ENCODE measurements around the gene WDR17. TPM values are rescaled to one million over a fixed set of nuclear protein-coding genes. Genes with fewer than 3 reads are reported as not detected.

Gene WDR17
- total RNA-seq: 1 to 10 TPM; 4.9 to 7.5 TPM
- 1 to 10 TPM in 1 of 2 donors, under 1 TPM in 1; 0.81 to 1.4 TPM for polyA plus RNA-seq
- long read RNA-seq, donor 1: 0 reads
- long read RNA-seq, donor 2: 0 reads
- long read RNA-seq, donor 3: 0 reads
- long read RNA-seq, donor 4: 0 reads
- long read RNA-seq, donor 5: 0 reads

- peak within 1 kb of the TSS in 1 of 2 donors; percentile 84 for H3K9ac ChIP-seq (ENCODE audit: insufficient read depth in 1 of 2, low read length in 2 of 2)
- H3K4me3 ChIP-seq: peak within 1 kb of the TSS; percentile 40
- TF ChIP-seq, protein P1, sequence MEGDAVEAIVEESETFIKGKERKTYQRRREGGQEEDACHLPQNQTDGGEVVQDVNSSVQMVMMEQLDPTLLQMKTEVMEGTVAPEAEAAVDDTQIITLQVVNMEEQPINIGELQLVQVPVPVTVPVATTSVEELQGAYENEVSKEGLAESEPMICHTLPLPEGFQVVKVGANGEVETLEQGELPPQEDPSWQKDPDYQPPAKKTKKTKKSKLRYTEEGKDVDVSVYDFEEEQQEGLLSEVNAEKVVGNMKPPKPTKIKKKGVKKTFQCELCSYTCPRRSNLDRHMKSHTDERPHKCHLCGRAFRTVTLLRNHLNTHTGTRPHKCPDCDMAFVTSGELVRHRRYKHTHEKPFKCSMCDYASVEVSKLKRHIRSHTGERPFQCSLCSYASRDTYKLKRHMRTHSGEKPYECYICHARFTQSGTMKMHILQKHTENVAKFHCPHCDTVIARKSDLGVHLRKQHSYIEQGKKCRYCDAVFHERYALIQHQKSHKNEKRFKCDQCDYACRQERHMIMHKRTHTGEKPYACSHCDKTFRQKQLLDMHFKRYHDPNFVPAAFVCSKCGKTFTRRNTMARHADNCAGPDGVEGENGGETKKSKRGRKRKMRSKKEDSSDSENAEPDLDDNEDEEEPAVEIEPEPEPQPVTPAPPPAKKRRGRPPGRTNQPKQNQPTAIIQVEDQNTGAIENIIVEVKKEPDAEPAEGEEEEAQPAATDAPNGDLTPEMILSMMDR (IDR thresholded peaks at IDR 0.05; ENCODE audit: control extremely low read depth, extremely low read depth): no peak
- ATAC-seq (ENCODE audit: insufficient read depth, low FRiP score) (peak; percentile 98), DNase-seq (peak; percentile 94 to 95 (median 94))
- 0 to 1% methylated on average over 52 to 55 of the region's 55 CpGs for WGBS, 2 donors
- no peaks in the 10 kb centered on the region for H3K9me3 ChIP-seq (ENCODE audit: control insufficient read depth in 4 of 4, insufficient read depth in 3 of 4, low read length in 3 of 4)
- H3K36me3 ChIP-seq (ENCODE audit: control insufficient read depth in 4 of 4, insufficient read depth in 4 of 4, low read length in 4 of 4): no peaks in the 10 kb centered on the region
- H3K4me1 ChIP-seq (ENCODE audit: control insufficient read depth in 5 of 5, insufficient read depth in 5 of 5, low read length in 5 of 5): peaks cover 0 to 8% (median 0%) of the 10 kb centered on the region in 5 donors
- no peaks in the 10 kb centered on the region for H3K27me3 ChIP-seq (ENCODE audit: control insufficient read depth in 3 of 3, insufficient read depth in 3 of 3, low read length in 2 of 3)
- no peak within 1 kb of the TSS for H3K27ac ChIP-seq (ENCODE audit: low read depth in 1 of 2, low read length in 1 of 2)
Measured at GRCh38 chr4:176065435-176066291, at the start of gene WDR17. Gene WDR17 (plus strand): TSS chr4:176065841. CDS start chr4:176111581, 45,740 bp downstream.

GRCh38 chr4:176016601-176017000 lies 49.0 kb upstream of the WDR17 start:
- H3K27ac ChIP-seq (ENCODE audit: low read depth in 1 of 2, low read length in 1 of 2): no peak overlapping the region

GRCh38 chr4:176020481-176021085 lies 45.1 kb upstream of the WDR17 start:
- peaks cover 0 to 5% (median 0%) of the 10 kb centered on the region in 5 donors for H3K4me1 ChIP-seq (ENCODE audit: control insufficient read depth in 5 of 5, insufficient read depth in 5 of 5, low read length in 5 of 5)
- no peaks in the 10 kb centered on the region for H3K9me3 ChIP-seq (ENCODE audit: control insufficient read depth in 4 of 4, insufficient read depth in 3 of 4, low read length in 3 of 4)
- DNase-seq: peak; percentile 47 to 78 (median 74)
- H3K9ac ChIP-seq (ENCODE audit: insufficient read depth in 1 of 2, low read length in 2 of 2): no peak overlapping the region
- 50 to 67% methylated on average over 5 of the region's 5 CpGs for WGBS, 2 donors
- no peak overlapping the region for H3K27ac ChIP-seq (ENCODE audit: low read depth in 1 of 2, low read length in 1 of 2)
- H3K4me3 ChIP-seq: no peak overlapping the region
- no peak for ATAC-seq (ENCODE audit: insufficient read depth, low FRiP score)
- no peaks in the 10 kb centered on the region for H3K36me3 ChIP-seq (ENCODE audit: control insufficient read depth in 4 of 4, insufficient read depth in 4 of 4, low read length in 4 of 4)
- no peaks in the 10 kb centered on the region for H3K27me3 ChIP-seq (ENCODE audit: control insufficient read depth in 3 of 3, insufficient read depth in 3 of 3, low read length in 2 of 3)
- TF ChIP-seq, protein P1 (IDR thresholded peaks at IDR 0.05; ENCODE audit: control extremely low read depth, extremely low read depth): no peak

More at GRCh38 chr4:176016601-176017000, 49.0 kb upstream of the WDR17 start:
- TF ChIP-seq, protein P1 (IDR thresholded peaks at IDR 0.05; ENCODE audit: control extremely low read depth, extremely low read depth): no peak
- Histone ChIP-seq H3K4me3 (no peak overlapping the region), H3K9ac (ENCODE audit: insufficient read depth in 1 of 2, low read length in 2 of 2) (no peak overlapping the region), H3K27me3 (ENCODE audit: control insufficient read depth in 3 of 3, insufficient read depth in 3 of 3, low read length in 2 of 3) (no peaks in the 10 kb centered on the region), H3K36me3 (ENCODE audit: control insufficient read depth in 4 of 4, insufficient read depth in 4 of 4, low read length in 4 of 4) (no peaks in the 10 kb centered on the region), H3K9me3 (ENCODE audit: control insufficient read depth in 4 of 4, insufficient read depth in 3 of 4, low read length in 3 of 4) (peaks cover 0 to 2% (median 0%) of the 10 kb centered on the region in 4 donors), H3K4me1 (ENCODE audit: control insufficient read depth in 5 of 5, insufficient read depth in 5 of 5, low read length in 5 of 5) (peaks cover 0 to 5% (median 0%) of the 10 kb centered on the region in 5 donors)
- DNase-seq (peak; percentile 13 to 90 (median 77)), ATAC-seq (ENCODE audit: insufficient read depth, low FRiP score) (no peak)
- 71 to 80% methylated on average over 4 of the region's 4 CpGs for WGBS, 2 donors

All from lung (tissue), 16 donors.